Upper lobe of left lung (tissue), 6 donors: ENCODE results near the gene MTMR2. TPM values are rescaled to one million over a fixed set of nuclear protein-coding genes. Genes with fewer than 3 reads are reported as not detected.

Experiments
- ATAC-seq, 2 donors: fragments of 200-7000 bp; cut with Tn5 transposase; one replicate each; pipeline ENCODE4 v1.9.1; 2022; ENCODE audit warnings: mild to moderate bottlenecking in 2 of 2, moderate library complexity in 2 of 2; ENCODE audit not compliant: low FRiP score in 2 of 2
- DNase-seq, 2 donors: peaks; one replicate each; pipeline ENCODE4 v3.0.0-alpha.2; 2019 to 2020
- H3K27ac ChIP-seq, 4 donors: fragments of 200-600 bp; sonication (generic); one replicate each; pipeline ENCODE4 v1.5.1; 2016 to 2019
- H3K27me3 ChIP-seq, 4 donors: fragments of 200-600 bp; sonication (generic); one replicate each; pipeline ENCODE4 v1.5.1; 2017 to 2019
- H3K36me3 ChIP-seq, 4 donors: fragments of 200-600 bp; sonication (generic); one replicate each; pipeline ENCODE4 v1.5.1; 2016 to 2019
- H3K4me1 ChIP-seq, 4 donors: fragments of 200-600 bp; sonication (generic); one replicate each; pipeline ENCODE4 v1.5.1; 2018 to 2019
- H3K4me3 ChIP-seq, 4 donors: fragments of 200-600 bp; sonication (generic); one replicate each; pipeline ENCODE4 v1.5.1; 2017 to 2019; ENCODE audit warnings: mild to moderate bottlenecking in 2 of 4, moderate library complexity in 1 of 4
- H3K9me3 ChIP-seq, 4 donors: fragments of 200-600 bp; sonication (generic); one replicate each; pipeline ENCODE4 v1.5.1; 2018 to 2019
- CTCF ChIP-seq, 6 experiments: fragments of 450-650 bp in 4 of 6; fragments of 200-600 bp in 2 of 6; sonication (generic) in 2 of 6; IDR thresholded peaks; one replicate each; pipeline ENCODE4 v1.5.1; 2016 to 2019; ENCODE audit warnings: antibody characterized with exemption in 6 of 6
- EP300 ChIP-seq, 4 donors: sonication (generic); formaldehyde crosslinking; IDR thresholded peaks; one replicate each; pipeline ENCODE4 v1.5.1; 2017; ENCODE audit warnings: antibody characterized with exemption in 4 of 4, control low read depth in 2 of 4
- POLR2A ChIP-seq, 4 donors: fragments of 450-650 bp; IDR thresholded peaks; one replicate each; pipeline ENCODE4 v1.5.1; 2016 to 2017; ENCODE audit warnings: antibody characterized with exemption in 4 of 4, mild to moderate bottlenecking in 2 of 4
- POLR2AphosphoS5 ChIP-seq, 2 donors: sonication (generic); formaldehyde crosslinking; IDR thresholded peaks; one replicate each; pipeline ENCODE4 v1.5.1; 2017; ENCODE audit warnings: antibody characterized with exemption in 2 of 2
- WGBS, 2 donors: methylation state at CpG; one replicate each; pipeline ENCODE4 v1.1.5; 2017 to 2018; 5-methylcytosine and 5-hydroxymethylcytosine counted together
- total RNA-seq, 6 donors: library from RNA; depleted of rRNA in 4 of 6; stranded (reverse); fragments of >200 nt in 4 of 6; gene quantifications; one replicate each; pipeline versions ENCODE4 v1.1.0 to v1.2.1, GENCODE V29; 2016 to 2021
- donor health status: DM: no; HTN: no; CAD: no; lungs with moderate emphysema.
- donor health status: DM: no; HTN: yes; CAD: no; lungs with severe emphysema.

MTMR2 gene
- total RNA-seq, 6 donors from 2014 or later = 6.3 to 32.5 (median 25.0) TPM

GRCh38 chr11:95831198-95831883 lies 92.6 kb downstream of the MTMR2 start:
- no peak for DNase-seq
- Histone ChIP-seq H3K36me3 (peaks cover 0 to 83% (median 17%) of the 10 kb centered on the region in 4 donors), H3K4me3 (no peak overlapping the region), H3K4me1 (no peaks in the 10 kb centered on the region), H3K9me3 (no peaks in the 10 kb centered on the region), H3K27me3 (no peaks in the 10 kb centered on the region), H3K27ac (no peak overlapping the region)
- TF ChIP-seq CTCF (IDR thresholded peaks at IDR 0.05) = no peak
- TF ChIP-seq EP300 (IDR thresholded peaks at IDR 0.05) = no peak
- TF ChIP-seq POLR2A (IDR thresholded peaks at IDR 0.05) = no peak
- no peak for TF ChIP-seq POLR2AphosphoS5 (IDR thresholded peaks at IDR 0.05)
- 84% methylated on average over 2 of the region's 2 CpGs for WGBS, 2 donors
- no peak for ATAC-seq

- DNase-seq (no peak), ATAC-seq (no peak)
- no peaks in the 10 kb centered on the region for H3K4me1 ChIP-seq
- no peak for TF ChIP-seq POLR2A (IDR thresholded peaks at IDR 0.05)
- TF ChIP-seq CTCF (IDR thresholded peaks at IDR 0.05) = no peak
- TF ChIP-seq POLR2AphosphoS5 (IDR thresholded peaks at IDR 0.05) = no peak
- TF ChIP-seq EP300 (IDR thresholded peaks at IDR 0.05) = no peak
- H3K27ac ChIP-seq = no peak overlapping the region
- no peak overlapping the region for H3K4me3 ChIP-seq
- 94 to 100% methylated on average over 1 of the region's 1 CpG for WGBS, 2 donors
- no peaks in the 10 kb centered on the region for H3K9me3 ChIP-seq
- peaks cover 0 to 76% (median 11%) of the 10 kb centered on the region in 4 donors for H3K36me3 ChIP-seq
- no peaks in the 10 kb centered on the region for H3K27me3 ChIP-seq
Observed at GRCh38 chr11:95829580-95830259, 94.2 kb downstream of the MTMR2 start.

GRCh38 chr11:95827696-95828095 lies 96.2 kb downstream of the MTMR2 start:
- TF ChIP-seq EP300 (IDR thresholded peaks at IDR 0.05) = no peak
- TF ChIP-seq POLR2A (IDR thresholded peaks at IDR 0.05) = no peak
- TF ChIP-seq CTCF (IDR thresholded peaks at IDR 0.05) = no peak
- no peak for TF ChIP-seq POLR2AphosphoS5 (IDR thresholded peaks at IDR 0.05)
- 64 to 69% methylated on average over 4 of the region's 4 CpGs for WGBS, 2 donors

GRCh38 chr11:95821640-95822039 lies 102.3 kb downstream of the MTMR2 start:
- no peak for TF ChIP-seq EP300 (IDR thresholded peaks at IDR 0.05)
- TF ChIP-seq POLR2A (IDR thresholded peaks at IDR 0.05) = no peak
- no peak for TF ChIP-seq POLR2AphosphoS5 (IDR thresholded peaks at IDR 0.05)
- TF ChIP-seq CTCF (IDR thresholded peaks at IDR 0.05) = no peak
- no peaks in the 10 kb centered on the region for H3K27me3 ChIP-seq
- DNase-seq = no peak
- H3K36me3 ChIP-seq = peaks cover 0 to 46% (median 9%) of the 10 kb centered on the region in 4 donors
- no peaks in the 10 kb centered on the region for H3K4me1 ChIP-seq
- 75 to 84% methylated on average over 2 of the region's 2 CpGs for WGBS, 2 donors
- no peaks in the 10 kb centered on the region for H3K9me3 ChIP-seq
- H3K4me3 ChIP-seq = no peak overlapping the region
- H3K27ac ChIP-seq = no peak overlapping the region
- ATAC-seq = no peak

More at GRCh38 chr11:95827696-95828095, 96.2 kb downstream of the MTMR2 start:
- Histone ChIP-seq H3K4me3 (no peak overlapping the region), H3K9me3 (no peaks in the 10 kb centered on the region), H3K27ac (no peak overlapping the region), H3K36me3 (peaks cover 0 to 68% (median 7%) of the 10 kb centered on the region in 4 donors), H3K4me1 (no peaks in the 10 kb centered on the region), H3K27me3 (no peaks in the 10 kb centered on the region)
- ATAC-seq (no peak), DNase-seq (no peak)
